Measurements from ENCODE around the gene KCTD6.

Gene KCTD6

GRCh38 chr3:58508437-58508836 is 16.5 kb downstream of the KCTD6 start (continued):
- TF ChIP-seq ZNF565 (CRISPR knock-in tag; conservative IDR thresholded peaks at IDR 0.05; ENCODE audit: low read depth) = no peak

GRCh38 chr3:58514405-58514804 is 22.5 kb downstream of the KCTD6 start:
- TF ChIP-seq PPARA (CRISPR knock-in tag; IDR thresholded peaks at IDR 0.05; ENCODE audit: borderline replicate concordance) (no peak), ZNF565 (CRISPR knock-in tag; conservative IDR thresholded peaks at IDR 0.05; ENCODE audit: low read depth) (no peak), ZFP30 (CRISPR knock-in tag; IDR thresholded peaks at IDR 0.05) (no peak), GLIS3 (CRISPR knock-in tag; IDR thresholded peaks at IDR 0.05) (no peak), CREB5 (CRISPR knock-in tag; IDR thresholded peaks at IDR 0.05; ENCODE audit: low read depth) (no peak), PATZ1 (CRISPR knock-in tag; IDR thresholded peaks at IDR 0.05; ENCODE audit: borderline replicate concordance) (no peak), ZC3H10 (CRISPR knock-in tag; IDR thresholded peaks at IDR 0.05) (no peak), CSRNP3 (CRISPR knock-in tag; IDR thresholded peaks at IDR 0.05) (no peak), RARB (CRISPR knock-in tag; IDR thresholded peaks at IDR 0.05) (no peak), ZNF8 (CRISPR knock-in tag; IDR thresholded peaks at IDR 0.05) (no peak), SNAI2 (CRISPR knock-in tag; IDR thresholded peaks at IDR 0.05) (no peak), ZFP3 (CRISPR knock-in tag; IDR thresholded peaks at IDR 0.05) (no peak), ISL1 (CRISPR knock-in tag; IDR thresholded peaks at IDR 0.05) (no peak), POU6F1 (CRISPR knock-in tag; IDR thresholded peaks at IDR 0.05; ENCODE audit: borderline replicate concordance, low read depth) (no peak), ESRRG (CRISPR knock-in tag; IDR thresholded peaks at IDR 0.05) (no peak), ZNF70 (CRISPR knock-in tag; IDR thresholded peaks at IDR 0.05) (no peak), OSR1 (CRISPR knock-in tag; IDR thresholded peaks at IDR 0.05) (no peak), TSHZ2 (CRISPR knock-in tag; IDR thresholded peaks at IDR 0.05) (no peak)
- ATAC-seq = no peak

- TF ChIP-seq PATZ1 (CRISPR knock-in tag; IDR thresholded peaks at IDR 0.05; ENCODE audit: borderline replicate concordance) (no peak), ISL1 (CRISPR knock-in tag; IDR thresholded peaks at IDR 0.05) (no peak), CREB5 (CRISPR knock-in tag; IDR thresholded peaks at IDR 0.05; ENCODE audit: low read depth) (no peak), TCF4 (CRISPR knock-in tag; IDR thresholded peaks at IDR 0.05; ENCODE audit: borderline replicate concordance) (no peak), ZC3H10 (CRISPR knock-in tag; IDR thresholded peaks at IDR 0.05) (no peak), ZNF565 (CRISPR knock-in tag; conservative IDR thresholded peaks at IDR 0.05; ENCODE audit: low read depth) (no peak), ZNF70 (CRISPR knock-in tag; IDR thresholded peaks at IDR 0.05) (no peak), GLIS3 (CRISPR knock-in tag; IDR thresholded peaks at IDR 0.05) (no peak), ARNTL (CRISPR knock-in tag; IDR thresholded peaks at IDR 0.05; ENCODE audit: borderline replicate concordance, low read depth) (no peak), CSDC2 (CRISPR knock-in tag; IDR thresholded peaks at IDR 0.05) (no peak), BACH2 (CRISPR knock-in tag; IDR thresholded peaks at IDR 0.05; ENCODE audit: borderline replicate concordance) (no peak), SNAI2 (CRISPR knock-in tag; IDR thresholded peaks at IDR 0.05) (no peak), OSR1 (CRISPR knock-in tag; IDR thresholded peaks at IDR 0.05) (no peak), ESRRG (CRISPR knock-in tag; IDR thresholded peaks at IDR 0.05) (no peak), RARB (CRISPR knock-in tag; IDR thresholded peaks at IDR 0.05) (no peak), PPARA (CRISPR knock-in tag; IDR thresholded peaks at IDR 0.05; ENCODE audit: borderline replicate concordance) (no peak), ZFP30 (CRISPR knock-in tag; IDR thresholded peaks at IDR 0.05) (no peak), ZNF8 (CRISPR knock-in tag; IDR thresholded peaks at IDR 0.05) (no peak)
- no peak for ATAC-seq
Measured at GRCh38 chr3:58518291-58518789, 26.4 kb downstream of the KCTD6 start.
